Medulla oblongata (tissue), 1 donor: ENCODE measurements around the gene MTHFSD.
A peak's percentile ranks its signal among the peaks of the same experiment; 100 is the strongest.

Experiments
- DNase-seq: peaks from one replicate; pipeline ENCODE4 v3.0.0-alpha.2; 2015; ENCODE audit errors: extremely low spot score

Gene MTHFSD

DNA sequence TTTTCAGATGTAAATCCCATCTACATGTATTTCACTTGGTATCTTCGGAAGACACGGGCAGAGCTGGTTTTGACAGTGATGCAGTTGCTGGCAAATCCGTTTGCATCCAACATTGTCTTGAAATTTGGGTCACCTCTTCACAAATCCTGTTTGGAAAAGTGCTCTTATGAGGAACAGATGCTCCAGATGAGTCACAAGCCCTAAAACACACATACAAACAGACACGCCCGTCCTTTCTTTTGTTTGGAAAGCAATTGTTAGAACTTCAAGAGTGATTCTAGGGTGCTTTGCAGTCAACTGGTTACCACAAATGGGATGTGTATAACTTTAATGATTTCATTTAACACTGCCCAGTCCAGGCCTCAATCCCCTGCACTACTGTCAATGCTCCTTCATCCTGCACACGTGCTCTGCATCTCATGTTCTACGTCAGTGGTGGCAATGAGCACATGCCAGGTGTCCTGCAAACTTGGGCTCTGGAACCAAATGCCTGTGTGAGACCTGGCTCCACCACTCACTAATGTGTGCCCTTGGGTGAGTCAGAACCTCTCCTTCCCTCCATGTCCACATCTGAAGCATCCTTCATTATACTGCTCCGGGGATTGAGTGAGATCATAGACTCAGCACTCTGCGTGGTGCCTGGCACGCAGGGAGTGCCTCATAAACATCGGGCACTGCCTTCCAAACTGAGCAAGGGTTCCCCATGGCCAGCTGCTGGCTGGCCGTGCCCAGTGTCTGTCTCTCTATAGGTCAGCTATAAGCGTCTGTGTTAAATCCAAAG, 64.0 kb downstream of the MTHFSD start:
- peak; percentile 51 for DNase-seq

DNA sequence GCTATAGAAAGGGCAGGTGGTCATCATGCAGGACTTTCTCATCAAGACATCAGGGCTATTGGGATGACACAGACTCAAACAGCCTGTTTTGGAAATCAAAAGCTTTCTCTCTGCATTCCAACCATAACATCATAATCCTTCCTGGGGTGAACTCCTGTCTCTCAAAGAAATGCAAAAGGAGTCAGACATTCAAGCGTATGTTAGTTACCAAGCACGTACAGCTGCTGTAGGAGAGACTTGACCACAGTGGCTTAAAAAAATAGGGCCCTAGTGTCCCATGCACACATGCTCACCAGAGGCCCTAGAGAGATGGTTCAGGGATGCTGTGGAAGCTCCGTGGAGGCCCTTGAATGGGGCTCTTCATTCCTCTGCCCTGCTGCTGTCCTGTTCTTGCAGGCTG, 69.3 kb downstream of the MTHFSD start:
- no peak for DNase-seq

DNA sequence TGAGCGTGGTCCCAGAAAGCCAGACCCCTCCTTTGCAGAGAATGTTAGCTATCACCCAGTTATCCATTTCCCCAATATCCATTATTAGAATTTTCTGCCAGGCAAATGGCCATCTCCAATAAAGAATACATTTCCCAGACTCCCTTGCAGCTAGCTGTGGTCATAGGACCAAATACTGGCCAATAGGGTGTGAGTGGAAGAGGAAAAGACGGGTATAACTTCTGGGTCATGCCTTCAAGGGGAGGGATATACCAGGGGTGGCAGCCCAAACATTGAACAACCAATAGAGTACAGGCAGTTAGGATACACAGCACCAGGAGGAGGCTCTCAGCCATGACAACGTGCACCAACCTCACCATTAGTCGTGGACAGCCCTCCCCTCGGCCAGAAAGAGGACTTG, 70.8 kb downstream of the MTHFSD start:
- no peak for DNase-seq

DNA sequence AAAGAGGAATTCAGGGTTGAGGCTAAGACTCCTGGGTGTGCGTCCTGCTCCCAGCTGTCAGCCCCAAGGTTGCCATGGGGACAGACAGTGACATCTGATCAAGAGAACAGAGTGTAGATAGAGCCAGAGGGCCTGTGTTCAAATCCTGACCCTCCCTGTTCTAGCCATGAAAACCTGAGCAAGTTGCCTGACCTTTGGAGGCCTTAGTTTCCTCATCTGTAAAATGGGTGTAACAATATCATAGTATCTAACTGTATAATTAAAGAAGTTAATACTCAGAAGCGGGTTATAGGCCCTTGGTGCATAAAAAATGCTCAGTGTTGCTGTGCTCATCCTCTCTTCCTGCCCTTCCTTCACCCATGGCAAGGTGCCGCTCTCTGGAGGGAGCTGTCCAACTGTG, 73.4 kb downstream of the MTHFSD start:
- DNase-seq: no peak

DNA sequence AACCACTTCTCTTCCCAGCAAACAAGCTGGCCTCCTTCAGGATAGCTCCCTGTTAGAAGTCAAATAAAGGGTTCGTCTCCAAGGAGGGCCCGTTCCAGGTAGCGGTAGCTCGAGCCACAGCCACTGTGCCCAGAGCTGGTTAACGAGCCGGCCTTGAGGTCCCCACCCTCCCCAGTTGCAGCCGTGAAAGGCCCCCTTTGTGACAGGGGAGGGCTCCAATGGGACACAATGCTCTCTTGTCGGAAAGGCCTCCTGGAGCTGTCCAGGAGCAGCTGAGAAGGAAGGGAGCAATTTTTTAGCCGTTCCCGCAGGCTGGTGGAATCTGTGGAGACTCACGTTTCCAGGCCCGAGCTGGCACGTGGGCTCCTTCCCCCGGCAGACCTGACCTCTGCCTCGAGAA, 74.6 kb downstream of the MTHFSD start:
- peak; percentile 73 for DNase-seq
